Tibial nerve (tissue), 4 donors: Measurements from ENCODE around the gene TMEM232. TPM values are rescaled to one million over a fixed set of nuclear protein-coding genes. Genes with fewer than 3 reads are reported as not detected.

Experiments used
- DNase-seq, 2 donors: peaks; one replicate each; pipeline ENCODE4 v3.0.0-alpha.2; 2019; ENCODE audit warnings: low spot score in 2 of 2
- H3K27ac ChIP-seq, 4 donors: fragments of 200-600 bp; sonication (generic) in 3 of 4; one replicate each; pipeline ENCODE4 v1.5.1; 2017 to 2019; ENCODE audit warnings: mild to moderate bottlenecking in 1 of 4
- H3K27me3 ChIP-seq, 2 donors: fragments of 200-600 bp; sonication (generic) in 1 of 2; one replicate each; pipeline versions ENCODE4 v1.5.1 to v1.6.0; 2017 to 2019
- H3K36me3 ChIP-seq, 3 donors: fragments of 200-600 bp; sonication (generic); one replicate each; pipeline ENCODE4 v1.5.1; 2018 to 2019
- H3K4me1 ChIP-seq, 4 donors: fragments of 200-600 bp; sonication (generic) in 3 of 4; one replicate each; pipeline ENCODE4 v1.5.1; 2017 to 2019
- H3K4me3 ChIP-seq, 4 donors: fragments of 200-600 bp; sonication (generic) in 3 of 4; one replicate each; pipeline ENCODE4 v1.5.1; 2017 to 2019; ENCODE audit warnings: mild to moderate bottlenecking in 1 of 4, moderate library complexity in 1 of 4
- H3K9me3 ChIP-seq, 4 donors: fragments of 200-600 bp; sonication (generic) in 3 of 4; one replicate each; pipeline ENCODE4 v1.5.1; 2017 to 2019
- EP300 ChIP-seq, 2 donors: sonication (generic); formaldehyde crosslinking; IDR thresholded peaks; one replicate each; pipeline ENCODE4 v1.6.1; 2017; ENCODE audit warnings: antibody characterized with exemption in 2 of 2, mild to moderate bottlenecking in 1 of 2
- POLR2A ChIP-seq, 2 donors: fragments of 450-650 bp; IDR thresholded peaks; one replicate each; pipeline ENCODE4 v1.6.1; 2017; ENCODE audit warnings: antibody characterized with exemption in 2 of 2, mild to moderate bottlenecking in 2 of 2, moderate library complexity in 2 of 2
- WGBS, 2 donors: methylation state at CpG; one replicate each; pipeline ENCODE4 v1.1.5; 2018; 5-methylcytosine and 5-hydroxymethylcytosine counted together
- total RNA-seq, 4 donors: library from RNA; depleted of rRNA; stranded (reverse); fragments of >200 nt; gene quantifications; one replicate each; pipeline ENCODE4 v1.1.0, GENCODE V29; 2016
- TF ChIP-seq, protein P1 (sequence below), 5 experiments: fragments of 200-600 bp in 3 of 5; fragments of 450-650 bp in 2 of 5; sonication (generic) in 3 of 5; IDR thresholded peaks; one replicate each; pipeline ENCODE4 v1.5.1; 2016 to 2019; ENCODE audit warnings: antibody characterized with exemption in 5 of 5, mild to moderate bottlenecking in 3 of 5, moderate library complexity in 2 of 5

TMEM232 gene
- total RNA-seq, 4 donors from 2014 or later, result 1.7 to 14.4 (median 4.1) TPM

DNA sequence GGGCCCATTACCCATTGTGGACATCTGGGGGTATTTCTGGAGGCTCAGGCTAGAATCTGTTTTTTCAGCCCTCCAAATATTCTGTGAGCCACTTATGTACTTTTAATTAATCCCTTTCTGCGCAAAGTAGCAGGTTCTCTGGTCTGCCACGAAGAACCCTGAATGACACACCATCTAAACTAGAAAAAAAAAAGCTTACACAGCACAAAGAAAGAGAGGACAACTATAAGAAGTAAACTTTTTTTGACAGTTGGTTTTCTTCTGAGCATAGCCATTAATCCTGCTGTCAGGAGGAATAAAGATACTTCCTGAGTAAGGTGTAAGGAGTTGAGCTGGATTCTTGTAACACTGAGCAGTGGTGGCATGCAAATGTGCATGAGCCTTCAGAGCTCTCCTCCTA lies 327.5 kb downstream of the TMEM232 start:
- 91 to 94% methylated on average over 2 of the region's 2 CpGs for WGBS, 2 donors
- H3K4me3 ChIP-seq, result no peak overlapping the region
- no peak overlapping the region for H3K27ac ChIP-seq
- no peaks in the 10 kb centered on the region for H3K4me1 ChIP-seq
- DNase-seq, result no peak
- no peaks in the 10 kb centered on the region for H3K27me3 ChIP-seq
- no peaks in the 10 kb centered on the region for H3K9me3 ChIP-seq
- no peaks in the 10 kb centered on the region for H3K36me3 ChIP-seq
- TF ChIP-seq POLR2A (IDR thresholded peaks at IDR 0.05) (no peak), EP300 (IDR thresholded peaks at IDR 0.05) (no peak)
- TF ChIP-seq, protein P1, sequence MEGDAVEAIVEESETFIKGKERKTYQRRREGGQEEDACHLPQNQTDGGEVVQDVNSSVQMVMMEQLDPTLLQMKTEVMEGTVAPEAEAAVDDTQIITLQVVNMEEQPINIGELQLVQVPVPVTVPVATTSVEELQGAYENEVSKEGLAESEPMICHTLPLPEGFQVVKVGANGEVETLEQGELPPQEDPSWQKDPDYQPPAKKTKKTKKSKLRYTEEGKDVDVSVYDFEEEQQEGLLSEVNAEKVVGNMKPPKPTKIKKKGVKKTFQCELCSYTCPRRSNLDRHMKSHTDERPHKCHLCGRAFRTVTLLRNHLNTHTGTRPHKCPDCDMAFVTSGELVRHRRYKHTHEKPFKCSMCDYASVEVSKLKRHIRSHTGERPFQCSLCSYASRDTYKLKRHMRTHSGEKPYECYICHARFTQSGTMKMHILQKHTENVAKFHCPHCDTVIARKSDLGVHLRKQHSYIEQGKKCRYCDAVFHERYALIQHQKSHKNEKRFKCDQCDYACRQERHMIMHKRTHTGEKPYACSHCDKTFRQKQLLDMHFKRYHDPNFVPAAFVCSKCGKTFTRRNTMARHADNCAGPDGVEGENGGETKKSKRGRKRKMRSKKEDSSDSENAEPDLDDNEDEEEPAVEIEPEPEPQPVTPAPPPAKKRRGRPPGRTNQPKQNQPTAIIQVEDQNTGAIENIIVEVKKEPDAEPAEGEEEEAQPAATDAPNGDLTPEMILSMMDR (IDR thresholded peaks at IDR 0.05), result no peak

DNA sequence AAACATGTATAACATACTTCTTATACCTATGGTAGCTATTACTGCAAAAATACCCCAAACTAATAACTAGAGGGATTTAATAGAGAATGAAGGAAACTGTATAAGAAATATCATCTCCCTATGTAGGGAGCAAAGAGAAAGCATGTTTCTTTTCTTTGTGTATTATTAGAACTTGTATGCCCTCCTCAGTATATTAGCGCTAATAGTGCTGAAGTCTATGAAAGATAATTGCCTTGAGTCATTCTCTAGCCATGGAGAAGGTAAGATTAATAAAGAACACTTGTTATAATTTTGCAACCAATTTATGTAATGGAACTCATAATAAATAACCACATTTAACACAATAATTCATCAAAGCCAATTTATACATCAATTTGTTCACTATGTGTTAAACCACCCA lies 329.2 kb downstream of the TMEM232 start:
- 90 to 92% methylated on average over 1 of the region's 1 CpG for WGBS, 2 donors
- TF ChIP-seq, protein P1 (IDR thresholded peaks at IDR 0.05), result no peak

DNA sequence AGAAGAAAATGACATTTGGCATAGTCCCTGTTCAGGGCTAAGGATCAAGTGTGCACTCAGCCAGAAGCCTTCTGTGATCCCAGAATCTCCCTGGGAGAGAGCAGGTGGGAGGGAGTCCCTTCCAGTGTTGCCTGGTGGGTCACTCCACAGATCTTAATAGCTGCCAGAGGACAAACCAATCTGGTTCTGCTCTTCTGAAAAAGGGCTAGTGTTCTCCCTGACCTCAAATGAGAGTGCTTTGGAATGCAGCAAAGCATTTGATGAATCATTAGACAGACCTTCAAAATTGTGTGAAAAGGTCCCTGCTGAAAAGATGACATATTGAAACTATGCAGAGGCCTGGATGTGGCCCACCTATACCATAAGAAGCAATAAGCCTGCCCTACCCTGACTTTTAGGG lies 339.7 kb downstream of the TMEM232 start:
- Histone ChIP-seq H3K27me3 (no peaks in the 10 kb centered on the region), H3K9me3 (no peaks in the 10 kb centered on the region), H3K4me1 (no peaks in the 10 kb centered on the region), H3K36me3 (no peaks in the 10 kb centered on the region), H3K27ac (peak overlapping the region in 1 of 4 donors; percentile 47), H3K4me3 (no peak overlapping the region)
- no peak for DNase-seq
- no peak for TF ChIP-seq EP300 (IDR thresholded peaks at IDR 0.05)
- TF ChIP-seq, protein P1 (IDR thresholded peaks at IDR 0.05), result no peak
- no peak for TF ChIP-seq POLR2A (IDR thresholded peaks at IDR 0.05)

More for the DNA sequence above, 329.2 kb downstream of the TMEM232 start:
- Histone ChIP-seq H3K36me3 (no peaks in the 10 kb centered on the region), H3K4me1 (no peaks in the 10 kb centered on the region), H3K9me3 (no peaks in the 10 kb centered on the region), H3K4me3 (no peak overlapping the region), H3K27me3 (no peaks in the 10 kb centered on the region), H3K27ac (no peak overlapping the region)
- no peak for DNase-seq

DNA sequence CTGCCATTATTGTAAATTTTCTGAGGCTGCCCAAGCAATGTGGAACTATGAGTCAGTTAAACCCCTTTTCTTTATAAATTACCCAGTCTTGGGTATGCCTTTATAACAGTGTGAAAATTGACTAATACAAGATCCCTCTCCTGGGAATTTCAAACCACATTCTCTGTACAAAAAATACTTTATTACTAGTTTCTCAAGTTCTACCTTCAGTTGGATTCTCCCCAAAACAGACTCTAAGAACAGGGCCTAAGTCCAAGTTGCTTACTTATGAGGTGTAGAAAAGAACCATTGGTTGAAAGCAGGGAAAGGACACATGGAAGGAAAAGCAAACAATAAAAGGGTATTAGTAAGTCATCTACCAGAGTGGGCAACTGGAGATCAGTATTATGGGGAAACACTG lies 343.2 kb downstream of the TMEM232 start:
- Histone ChIP-seq H3K27me3 (no peaks in the 10 kb centered on the region), H3K4me1 (no peaks in the 10 kb centered on the region), H3K9me3 (no peaks in the 10 kb centered on the region), H3K4me3 (no peak overlapping the region), H3K27ac (no peak overlapping the region), H3K36me3 (no peaks in the 10 kb centered on the region)
- TF ChIP-seq, protein P1 (IDR thresholded peaks at IDR 0.05), result no peak
- TF ChIP-seq EP300 (IDR thresholded peaks at IDR 0.05) (no peak), POLR2A (IDR thresholded peaks at IDR 0.05) (no peak)
- DNase-seq, result no peak

DNA sequence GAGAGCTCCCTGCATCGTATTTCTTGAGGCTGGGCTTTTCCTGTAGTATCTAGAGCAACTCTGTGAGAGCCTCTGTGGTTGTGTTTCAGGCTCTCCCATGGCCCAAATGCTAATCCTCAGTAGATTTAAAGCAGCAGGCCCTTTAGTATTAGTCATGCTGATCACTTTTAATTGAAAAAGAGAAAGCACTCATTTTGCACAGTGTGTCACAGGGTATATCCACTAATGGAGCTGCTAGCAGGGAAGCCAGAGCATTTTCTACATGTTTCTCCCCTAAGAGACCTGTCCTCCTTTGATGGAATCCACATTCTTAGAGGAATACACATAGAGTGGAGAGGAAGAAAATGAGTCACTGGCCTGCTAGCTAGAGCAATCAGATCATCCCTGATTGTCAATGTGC lies 348.5 kb downstream of the TMEM232 start:
- no peak for DNase-seq

More for the DNA sequence above, 348.5 kb downstream of the TMEM232 start:
- TF ChIP-seq, protein P1 (IDR thresholded peaks at IDR 0.05), result no peak
- no peak for TF ChIP-seq EP300 (IDR thresholded peaks at IDR 0.05)
- no peak for TF ChIP-seq POLR2A (IDR thresholded peaks at IDR 0.05)
- Histone ChIP-seq H3K27me3 (no peaks in the 10 kb centered on the region), H3K27ac (no peak overlapping the region), H3K4me1 (no peaks in the 10 kb centered on the region), H3K36me3 (no peaks in the 10 kb centered on the region), H3K4me3 (no peak overlapping the region), H3K9me3 (no peaks in the 10 kb centered on the region)
- WGBS, 2 donors, result 25 to 26% methylated on average over 1 of the region's 1 CpG
